HG02798 (cell line): ENCODE data around the gene PLEKHO2.
A peak's percentile ranks its signal among the peaks of the same experiment; 100 is the strongest.

Source experiments
- ATAC-seq: cut with Tn5 transposase; IDR thresholded peaks from one replicate; pipeline ENCODE4 v1.9.1; 2021; ENCODE audit warnings: mild to moderate bottlenecking; ENCODE audit not compliant: unreplicated experiment, poor library complexity

Gene PLEKHO2

DNA sequence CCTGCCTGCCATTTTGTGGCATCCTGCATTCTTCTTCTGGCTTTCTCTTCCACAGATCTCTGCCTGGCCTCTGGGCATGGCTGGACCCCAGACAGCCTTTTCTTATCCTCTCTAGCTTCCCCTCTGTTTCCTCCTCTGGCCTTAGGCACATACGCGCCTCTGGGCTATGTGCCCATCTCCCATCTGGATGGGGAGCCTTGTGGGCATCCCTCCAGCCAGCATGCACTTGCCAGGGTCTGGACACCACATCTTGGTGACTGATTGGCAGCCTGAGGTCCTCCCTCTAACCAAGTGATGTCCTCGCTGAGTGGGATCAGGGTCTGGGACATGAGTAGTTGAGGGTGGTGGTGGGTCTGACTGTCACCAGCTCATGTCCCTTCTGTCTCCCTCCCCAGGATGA lies 12.8 kb downstream of the PLEKHO2 start:
- no peak for ATAC-seq

DNA sequence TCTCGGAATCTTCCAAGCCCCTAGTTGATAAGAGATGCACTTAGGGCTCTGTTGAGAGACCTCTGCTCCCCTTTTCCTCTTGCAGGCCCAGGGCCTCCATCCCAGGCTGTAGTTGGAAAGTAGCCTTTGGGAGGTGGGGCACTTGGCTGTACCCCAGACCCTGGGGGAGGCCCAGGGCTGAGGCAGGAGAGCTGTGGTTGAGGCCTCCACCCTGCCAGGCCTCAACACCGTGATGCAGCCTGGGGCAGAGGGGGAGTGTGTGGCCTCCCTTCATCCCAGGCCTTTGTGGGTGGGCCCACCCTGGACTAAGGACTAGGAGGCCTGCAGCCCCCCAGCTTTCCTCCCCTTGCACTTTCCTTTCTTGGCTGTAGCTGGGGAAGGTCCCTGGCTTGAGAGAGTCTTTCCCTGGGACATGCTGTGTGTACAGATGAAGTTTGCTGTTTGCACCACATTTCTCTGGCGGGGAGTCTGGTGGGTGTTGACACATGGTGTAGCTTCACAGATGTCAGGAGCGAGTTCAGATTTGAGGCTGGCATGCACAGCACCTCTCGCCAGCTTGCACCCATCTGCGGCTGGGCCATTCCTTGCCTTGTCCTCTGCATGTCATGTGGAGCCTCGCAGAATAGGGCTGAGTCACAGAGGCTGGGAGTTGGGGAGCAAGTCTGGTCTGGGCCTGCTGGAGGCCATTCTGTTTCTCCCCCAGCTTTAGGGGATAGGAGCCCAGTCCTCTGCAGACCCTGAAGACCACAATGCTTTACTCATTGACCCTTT lies 13.7 kb downstream of the PLEKHO2 start:
- ATAC-seq = no peak

DNA sequence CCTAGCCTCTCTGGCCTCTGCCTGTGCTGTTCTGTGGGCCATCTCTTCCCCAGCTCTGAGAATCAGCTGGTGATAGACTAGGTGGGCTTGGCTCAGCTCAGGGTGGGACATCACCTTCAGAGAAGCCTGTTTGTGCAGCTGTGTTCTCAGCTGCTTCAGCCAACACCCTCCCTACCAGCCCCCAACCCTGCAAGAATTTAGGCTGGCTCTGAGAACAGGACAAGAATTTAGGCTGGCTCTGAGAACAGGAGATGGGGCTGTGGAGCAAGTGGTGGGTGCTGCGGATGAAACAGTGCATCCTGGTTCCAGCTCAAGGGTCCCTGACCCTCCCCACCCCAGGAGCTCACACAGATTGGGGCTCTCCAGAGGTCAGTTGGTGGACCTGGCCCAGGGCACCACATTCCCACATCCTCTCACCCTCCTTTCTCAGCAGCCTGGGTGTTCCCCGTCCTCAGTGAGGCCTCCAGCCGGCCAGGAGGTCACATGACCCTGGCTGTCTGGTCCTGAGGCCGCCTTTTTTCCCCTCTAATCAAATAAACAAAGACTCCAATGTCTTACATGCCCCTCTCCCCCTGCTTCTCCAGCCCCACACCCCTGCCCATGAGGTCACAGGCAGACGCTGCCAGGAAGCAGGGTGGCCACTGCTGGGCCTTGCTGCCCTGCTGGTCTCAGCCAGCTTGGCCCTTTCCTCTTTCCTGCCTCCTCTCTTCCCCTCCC lies 14.9 kb downstream of the PLEKHO2 start:
- ATAC-seq = no peak

DNA sequence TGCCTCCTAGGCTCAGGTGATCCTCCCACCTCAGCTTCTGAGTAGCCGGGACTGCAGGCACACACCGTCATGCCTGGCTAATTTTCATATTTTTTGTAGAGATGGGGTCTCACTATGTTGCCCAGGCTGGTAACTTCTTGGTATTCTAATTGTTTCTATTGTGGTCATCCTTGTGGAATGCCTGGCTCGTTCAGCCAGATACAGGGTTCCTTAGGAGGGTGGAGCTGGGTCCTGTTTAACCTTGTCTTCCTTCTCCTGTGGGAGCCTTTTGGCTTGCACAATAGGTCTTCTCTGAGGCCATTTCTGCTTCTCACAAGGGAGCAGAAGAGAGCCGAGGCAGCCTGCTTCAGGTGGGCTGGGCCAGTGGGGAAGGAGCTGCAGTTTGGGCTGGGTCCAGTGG lies 15.7 kb downstream of the PLEKHO2 start:
- ATAC-seq = no peak

DNA sequence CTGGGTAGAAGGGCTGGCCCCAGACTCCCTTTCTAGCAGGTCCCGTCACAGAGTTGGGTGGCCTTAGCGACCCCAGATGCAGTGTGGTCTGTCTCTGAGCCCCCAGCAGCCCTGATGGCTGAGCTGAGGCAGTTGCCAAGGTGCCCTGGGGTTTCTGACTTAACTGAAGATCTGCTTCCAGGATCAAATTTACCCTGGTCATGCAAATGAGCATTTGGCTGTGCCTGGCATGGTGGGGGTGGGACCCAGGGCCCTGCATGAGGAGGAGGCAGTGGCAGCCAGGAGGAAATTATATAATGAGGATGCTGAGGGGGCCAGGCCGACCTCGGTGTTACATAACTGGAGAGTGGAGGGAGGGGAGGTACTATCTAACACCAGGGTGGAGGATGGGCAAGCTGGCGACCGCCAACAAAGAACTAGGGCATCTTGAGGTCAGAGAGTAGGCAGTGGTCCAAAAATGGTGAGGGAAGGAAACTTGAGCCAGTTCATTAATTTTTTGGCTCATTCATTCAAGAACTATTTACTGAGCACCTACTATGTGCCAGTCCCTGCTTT lies 16.4 kb downstream of the PLEKHO2 start:
- no peak for ATAC-seq

DNA sequence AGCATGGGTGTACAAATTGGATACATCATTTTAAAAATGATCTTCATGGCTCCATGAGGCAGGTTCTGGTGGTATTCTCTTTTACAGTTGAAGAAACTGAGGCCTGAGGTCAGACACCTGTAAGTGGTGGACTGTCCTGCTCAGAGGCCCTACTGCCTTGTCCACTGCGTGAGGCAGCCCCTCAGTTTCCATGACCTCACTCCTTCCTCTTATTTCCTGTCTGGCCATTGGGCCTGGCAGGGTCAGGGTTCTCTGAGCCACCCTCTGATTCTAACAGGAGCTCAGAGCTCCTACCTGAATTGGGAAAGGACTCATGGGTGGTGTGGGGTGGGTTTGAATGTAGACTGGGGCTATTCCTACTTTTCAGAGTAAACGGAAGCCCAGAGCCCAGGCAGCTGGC lies 17.5 kb downstream of the PLEKHO2 start:
- no peak for ATAC-seq

DNA sequence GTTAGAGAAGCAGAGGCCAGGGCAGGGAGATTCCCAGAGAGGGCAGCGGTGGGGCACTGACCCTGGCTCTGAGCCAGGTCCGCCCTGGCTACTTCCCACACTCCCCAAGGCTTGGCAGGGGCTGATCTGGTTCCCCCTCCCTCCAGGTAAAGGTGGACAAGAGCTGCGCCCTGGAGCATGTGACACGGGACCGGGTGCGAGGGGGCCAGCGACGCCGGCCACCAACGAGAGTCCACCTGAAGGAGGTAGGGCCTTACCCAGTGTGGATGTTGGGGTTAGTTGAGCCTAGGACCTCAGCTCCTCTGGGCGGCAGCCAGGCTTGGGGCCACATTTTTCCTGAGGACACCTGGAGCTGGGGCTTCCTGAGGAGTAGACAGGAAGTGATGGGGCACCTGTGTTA lies 19.6 kb downstream of the PLEKHO2 start:
- no peak for ATAC-seq

DNA sequence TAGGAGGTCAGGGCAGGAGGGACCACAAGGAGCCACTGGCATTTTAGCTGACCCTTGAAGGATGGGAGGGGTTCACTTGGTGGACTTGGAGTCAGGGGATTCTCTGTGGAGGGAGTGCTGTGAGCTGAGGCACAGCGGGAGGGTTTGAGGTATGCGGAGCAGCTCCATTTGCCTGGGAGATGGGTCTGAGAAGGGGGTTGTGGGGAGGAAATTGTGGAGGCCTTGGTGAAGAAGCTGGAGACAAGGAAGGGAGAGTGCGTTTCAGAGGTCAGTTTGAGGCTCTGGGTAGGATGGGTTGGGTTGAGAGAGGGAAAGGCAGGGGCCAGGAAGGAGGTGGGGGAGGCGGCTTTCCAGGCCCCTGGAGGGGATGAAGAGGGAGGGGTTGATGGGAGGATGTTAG lies 20.2 kb downstream of the PLEKHO2 start:
- ATAC-seq = no peak

DNA sequence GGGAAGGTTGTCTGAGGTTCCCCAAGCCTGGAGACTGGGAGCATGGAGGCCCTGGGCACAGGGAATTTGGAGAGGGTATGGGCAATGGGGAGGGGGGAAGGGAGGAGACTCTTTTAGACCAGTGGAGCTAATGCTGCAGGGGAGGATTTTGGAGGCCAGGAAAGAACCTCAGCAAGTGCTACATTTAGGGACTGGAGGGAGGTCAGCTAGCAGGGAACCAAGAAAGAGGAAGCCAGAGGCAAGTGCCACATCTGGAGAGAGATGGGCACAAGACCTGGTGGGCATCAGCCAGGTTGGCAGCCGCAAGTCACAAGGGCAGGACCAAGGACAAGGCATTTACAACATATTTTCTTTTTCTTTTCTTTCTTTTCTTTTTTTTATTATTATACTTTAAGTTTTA lies 20.7 kb downstream of the PLEKHO2 start:
- ATAC-seq = no peak

DNA sequence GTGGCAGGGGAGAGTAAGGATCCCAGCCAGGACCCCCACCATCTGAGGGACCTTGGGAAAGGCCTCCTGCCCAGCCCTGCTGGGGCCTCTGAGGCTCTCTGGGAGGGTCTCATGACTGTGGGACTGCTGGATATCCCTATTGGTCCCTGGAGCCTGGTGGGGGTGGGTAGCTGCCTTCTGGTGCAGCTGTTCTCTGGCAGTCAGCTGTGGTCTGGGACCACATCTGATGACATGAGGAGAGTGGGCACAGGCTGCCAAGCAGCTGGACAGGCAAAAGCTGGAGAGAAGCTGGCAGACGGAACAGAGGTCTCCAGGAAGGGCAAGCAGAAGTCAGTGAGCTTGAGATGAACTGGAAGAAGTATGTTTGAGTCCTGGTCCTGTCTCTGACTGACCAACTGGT lies 22.4 kb downstream of the PLEKHO2 start:
- ATAC-seq = no peak

DNA sequence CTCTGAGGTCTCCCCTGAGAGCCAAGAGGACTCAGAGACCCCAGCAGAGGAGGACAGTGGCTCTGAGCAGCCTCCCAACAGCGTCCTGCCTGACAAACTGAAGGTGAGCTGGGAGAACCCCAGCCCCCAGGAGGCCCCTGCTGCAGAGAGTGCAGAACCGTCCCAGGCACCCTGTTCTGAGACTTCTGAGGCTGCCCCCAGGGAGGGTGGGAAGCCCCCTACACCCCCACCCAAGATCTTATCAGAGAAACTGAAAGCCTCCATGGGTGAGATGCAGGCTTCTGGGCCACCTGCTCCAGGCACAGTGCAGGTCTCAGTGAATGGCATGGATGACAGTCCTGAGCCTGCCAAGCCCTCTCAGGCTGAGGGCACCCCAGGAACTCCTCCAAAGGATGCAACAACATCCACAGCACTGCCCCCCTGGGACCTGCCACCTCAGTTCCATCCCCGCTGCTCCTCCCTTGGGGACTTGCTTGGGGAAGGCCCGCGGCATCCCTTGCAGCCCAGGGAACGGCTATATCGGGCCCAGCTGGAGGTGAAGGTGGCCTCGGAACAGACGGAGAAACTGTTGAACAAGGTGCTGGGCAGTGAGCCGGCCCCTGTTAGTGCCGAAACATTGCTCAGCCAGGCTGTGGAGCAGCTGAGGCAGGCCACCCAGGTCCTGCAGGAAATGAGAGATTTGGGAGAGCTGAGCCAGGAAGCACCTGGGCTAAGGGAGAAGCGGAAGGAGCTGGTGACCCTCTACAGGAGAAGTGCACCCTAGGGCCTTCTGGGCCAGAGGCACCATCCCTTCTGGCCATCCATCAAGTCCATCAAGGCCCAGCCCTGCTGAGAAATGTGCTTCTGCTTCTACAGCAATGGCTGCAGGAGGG lies 23.6 kb downstream of the PLEKHO2 start:
- peak; percentile 53 for ATAC-seq

DNA sequence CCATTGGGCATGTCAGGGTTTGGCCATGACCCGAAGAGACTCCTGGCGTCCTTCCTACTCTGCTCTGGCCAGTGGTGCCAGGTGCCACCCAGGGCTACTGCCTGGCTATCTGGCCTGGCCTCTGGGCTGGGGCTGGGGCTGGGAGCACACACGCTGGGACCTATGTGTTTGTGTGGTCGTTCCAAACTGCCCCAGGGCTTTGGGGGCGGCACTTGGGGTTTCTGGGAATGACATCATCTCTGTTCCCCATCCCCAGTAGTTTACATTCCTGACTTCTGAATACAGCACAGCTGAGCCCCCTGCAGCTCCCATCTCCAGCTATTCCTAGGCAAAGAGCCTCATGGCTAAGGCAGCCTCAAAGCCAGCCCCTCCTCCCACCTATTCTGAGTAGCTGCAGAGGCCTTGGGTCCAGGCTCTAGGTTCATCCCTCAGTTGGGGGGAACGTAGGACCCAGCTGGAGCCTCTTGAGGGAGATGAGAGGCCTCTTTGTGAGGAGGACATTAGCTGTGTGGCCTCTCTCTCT lies 24.3 kb downstream of the PLEKHO2 start:
- ATAC-seq = no peak

DNA sequence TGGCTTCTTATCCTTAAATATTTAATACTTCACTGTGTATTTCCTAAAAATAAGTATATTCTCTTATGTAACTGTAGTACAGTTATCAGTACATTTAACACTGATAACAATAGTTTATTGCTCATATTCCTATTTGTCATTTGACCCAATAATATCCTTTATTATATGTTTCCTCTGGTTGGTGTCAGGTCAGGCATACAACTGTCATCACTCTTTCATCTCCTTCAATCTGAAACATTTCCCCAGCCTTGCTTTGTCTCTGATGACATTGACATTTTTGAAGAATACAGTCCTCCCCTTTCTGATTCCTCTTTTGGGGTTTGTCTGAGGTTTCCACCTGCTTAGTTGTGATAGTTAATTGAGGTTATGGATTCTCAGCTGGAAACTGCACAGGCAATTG lies 27.8 kb downstream of the PLEKHO2 start:
- no peak for ATAC-seq

DNA sequence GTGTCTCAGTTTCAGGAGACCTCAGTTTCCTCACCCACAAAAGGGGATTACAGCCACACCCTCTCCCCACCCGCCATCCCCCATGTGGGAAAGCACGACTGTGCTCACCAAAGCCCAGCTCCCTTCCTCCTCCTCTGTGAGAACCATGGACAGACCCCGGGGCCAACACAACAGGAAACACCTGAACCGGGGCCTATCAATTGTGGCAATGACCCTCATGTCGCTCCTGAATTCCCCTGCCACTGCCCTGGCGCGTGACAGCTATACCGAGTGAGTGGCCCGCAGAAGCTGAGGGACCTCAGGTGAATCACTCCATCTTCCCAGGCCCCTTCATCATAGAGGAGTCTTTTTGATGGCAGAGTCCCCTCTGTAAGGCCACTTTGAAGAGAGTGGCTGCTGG lies 28.6 kb downstream of the PLEKHO2 start:
- ATAC-seq = no peak

DNA sequence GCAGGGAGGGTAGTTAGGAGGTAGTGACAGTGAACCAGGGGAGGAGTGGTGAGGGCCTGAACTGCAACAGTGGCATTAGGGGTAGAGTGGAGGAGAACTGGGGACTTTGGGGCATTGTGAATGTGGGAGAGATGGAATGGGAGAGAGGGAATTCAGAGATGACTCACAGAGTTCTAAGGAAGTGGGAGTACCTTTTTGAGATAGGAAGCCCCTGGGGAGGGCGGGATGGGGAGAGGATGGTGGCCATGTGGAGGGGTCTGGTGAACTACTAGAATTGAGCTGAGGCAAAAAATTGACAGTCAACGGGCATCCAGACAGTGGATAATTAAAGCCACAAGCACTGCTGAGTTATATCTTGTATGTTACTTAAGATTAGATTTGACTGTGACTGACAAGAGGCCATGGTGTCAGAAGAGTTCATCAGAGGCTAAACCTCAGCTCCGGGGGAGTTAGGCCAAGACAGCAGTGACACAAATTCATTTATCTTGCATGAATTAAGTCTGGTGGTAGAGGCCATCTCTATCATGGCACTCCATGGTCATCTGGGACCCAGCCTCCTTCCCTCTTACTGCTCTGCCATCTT lies 34.0 kb downstream of the PLEKHO2 start:
- ATAC-seq = no peak

DNA sequence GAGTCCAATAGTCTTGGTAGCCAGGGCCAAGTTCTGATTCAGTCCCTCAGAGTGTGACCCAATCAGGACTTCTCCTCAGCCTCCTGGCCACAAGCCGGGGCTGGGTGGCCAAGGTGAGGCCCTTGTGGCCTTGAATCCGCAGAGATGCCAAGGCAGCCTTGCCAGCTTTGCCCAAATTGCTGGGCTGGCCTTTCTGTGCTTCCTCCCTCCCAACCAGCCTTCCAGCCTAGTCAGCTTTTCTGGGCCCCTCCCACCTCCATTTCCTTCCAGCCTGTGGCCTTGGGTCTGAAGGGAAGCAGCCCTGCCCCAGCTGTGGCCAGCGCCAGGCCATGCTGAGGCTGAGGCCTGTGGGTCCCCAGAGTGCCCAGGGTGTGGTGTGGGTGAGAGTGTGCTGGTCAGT lies 35.7 kb downstream of the PLEKHO2 start:
- no peak for ATAC-seq

DNA sequence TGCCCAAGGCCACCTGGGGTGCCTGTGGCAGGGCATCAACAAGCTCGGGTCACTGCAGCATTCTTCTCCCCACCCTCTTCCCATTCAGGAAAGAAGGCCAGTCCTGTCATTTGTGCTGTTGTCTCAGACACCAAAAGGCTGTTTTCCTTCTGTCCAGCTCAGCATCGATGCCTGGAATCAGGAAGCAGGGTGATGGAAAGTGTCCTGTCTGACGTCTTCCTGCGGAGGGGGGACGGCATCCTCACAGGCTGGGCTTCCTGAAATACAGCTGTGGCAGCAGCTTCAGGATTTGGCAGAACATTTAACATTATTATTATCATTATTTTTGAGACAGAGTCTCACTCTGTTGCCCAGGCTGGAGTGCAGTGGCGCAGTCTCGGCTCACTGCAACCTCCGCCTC lies 37.0 kb downstream of the PLEKHO2 start:
- ATAC-seq = no peak

DNA sequence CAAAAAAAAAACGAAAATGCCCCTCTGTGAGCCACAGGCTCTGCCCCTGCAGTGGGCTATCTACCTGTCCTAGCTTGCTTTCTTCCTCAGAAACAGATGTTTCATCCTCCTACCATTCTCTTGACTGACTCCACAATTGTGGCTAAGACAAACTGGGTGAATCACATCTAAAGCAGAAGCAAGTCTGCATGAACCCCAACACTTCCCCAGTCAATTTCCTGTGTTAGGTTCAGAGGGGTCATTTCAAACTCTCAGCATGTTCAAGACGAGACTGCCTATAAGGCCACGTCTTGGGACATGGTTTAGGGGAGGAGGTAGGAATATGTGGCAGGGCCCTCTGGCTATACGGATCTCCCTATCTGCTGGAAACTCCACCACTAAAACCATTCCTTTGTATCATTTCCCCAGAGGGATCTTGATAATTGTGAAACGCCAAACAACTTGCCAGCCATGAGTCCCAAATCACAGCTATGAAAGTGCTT lies 41.4 kb downstream of the PLEKHO2 start:
- peak; percentile 45 for ATAC-seq

DNA sequence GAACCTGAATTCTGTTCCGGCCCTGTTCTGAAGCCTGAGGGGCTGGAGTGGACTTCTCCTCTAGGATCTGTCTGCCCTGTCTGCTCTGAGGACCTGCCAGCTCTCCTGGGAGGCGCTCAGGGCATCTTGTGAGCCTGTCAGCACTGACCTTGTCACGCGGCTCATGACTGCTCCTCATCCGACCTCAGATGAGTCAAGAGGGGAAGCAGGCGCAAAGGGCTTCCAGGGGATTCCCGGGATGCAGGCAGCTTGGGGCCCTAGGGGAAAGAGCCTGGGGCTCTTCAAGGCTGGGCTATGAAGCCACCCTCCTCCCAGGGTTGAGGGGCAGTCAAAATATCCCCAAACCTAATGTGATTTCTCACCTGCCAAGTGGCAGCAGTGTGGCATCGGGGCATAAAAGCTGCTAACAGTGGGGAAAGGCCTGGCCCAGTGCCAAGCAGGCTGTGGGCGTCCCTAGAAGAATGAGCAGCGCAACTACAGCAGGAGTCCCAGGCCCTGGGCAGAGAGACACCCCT lies 42.3 kb downstream of the PLEKHO2 start:
- peak; percentile 60 for ATAC-seq

DNA sequence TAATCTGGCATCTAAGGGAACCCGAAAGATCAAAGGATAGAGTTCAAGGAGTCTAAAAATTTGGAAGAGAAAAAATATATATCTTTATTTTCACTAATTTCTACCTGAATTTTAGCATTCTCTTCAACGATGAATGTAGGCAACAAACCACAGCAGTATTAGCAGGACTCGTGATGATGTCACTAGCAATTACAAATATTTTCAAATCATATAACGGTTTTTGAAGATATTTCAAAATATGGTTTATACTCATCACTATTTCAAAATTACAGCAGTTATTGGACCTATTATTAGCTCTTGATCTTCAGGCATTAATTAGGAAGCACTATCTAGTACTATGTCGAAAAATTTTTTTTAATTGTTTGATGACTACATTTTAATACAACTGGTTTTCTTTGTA lies 43.0 kb downstream of the PLEKHO2 start:
- ATAC-seq = no peak
